GM18505 (cell line): Measurements from ENCODE around the gene ZC3H4.

ENCODE experiments used
- ATAC-seq: cut with Tn5 transposase; IDR thresholded peaks from one replicate; pipeline ENCODE4 v1.9.1; 2021; ENCODE audit not compliant: unreplicated experiment
- POLR2A ChIP-seq: IDR thresholded peaks from 4 replicates; pipeline ENCODE4 v1.6.1; 2011; ENCODE audit warnings: borderline replicate concordance; ENCODE audit not compliant: insufficient read depth, insufficient read length; ENCODE audit errors: extremely low read depth

Gene ZC3H4

GRCh38 chr19:47074621-47075020 is 39.0 kb downstream of the ZC3H4 start:
- TF ChIP-seq POLR2A = no peak
- no peak for ATAC-seq

GRCh38 chr19:47073574-47073973 is 40.0 kb downstream of the ZC3H4 start:
- no peak for TF ChIP-seq POLR2A
- ATAC-seq = no peak

GRCh38 chr19:47072323-47072722 is 41.3 kb downstream of the ZC3H4 start:
- no peak for TF ChIP-seq POLR2A
- ATAC-seq = no peak

GRCh38 chr19:47071731-47072130 is 41.8 kb downstream of the ZC3H4 start:
- no peak for TF ChIP-seq POLR2A
- no peak for ATAC-seq

- ATAC-seq = no peak
- no peak for TF ChIP-seq POLR2A
These were observed 42.8 kb downstream of the ZC3H4 start for GRCh38 chr19:47070756-47071155.

- no peak for TF ChIP-seq POLR2A
- ATAC-seq = no peak
These were observed 43.8 kb downstream of the ZC3H4 start for GRCh38 chr19:47069795-47070194.

GRCh38 chr19:47068876-47069406 is 44.6 kb downstream of the ZC3H4 start:
- no peak for ATAC-seq
- TF ChIP-seq POLR2A = no peak

- ATAC-seq = no peak
- TF ChIP-seq POLR2A = no peak
These were observed 45.3 kb downstream of the ZC3H4 start for GRCh38 chr19:47068246-47068645.

- no peak for TF ChIP-seq POLR2A
- ATAC-seq = no peak
These were observed 46.2 kb downstream of the ZC3H4 start for GRCh38 chr19:47067215-47067847.

GRCh38 chr19:47066376-47067214 is 47.0 kb downstream of the ZC3H4 start:
- ATAC-seq = no peak
- no peak for TF ChIP-seq POLR2A

GRCh38 chr19:47065242-47065641 is 48.3 kb downstream of the ZC3H4 start:
- no peak for TF ChIP-seq POLR2A
- ATAC-seq = no peak

GRCh38 chr19:47063874-47064273 is 49.7 kb downstream of the ZC3H4 start:
- no peak for ATAC-seq
- no peak for TF ChIP-seq POLR2A

GRCh38 chr19:47058621-47059022 is 55.0 kb downstream of the ZC3H4 start:
- no peak for TF ChIP-seq POLR2A
- ATAC-seq = no peak

- no peak for TF ChIP-seq POLR2A
- ATAC-seq = no peak
These were observed 56.2 kb downstream of the ZC3H4 start for GRCh38 chr19:47057328-47057727.
